GM19467 (cell line): ENCODE measurements around the gene MIPEP.

Source experiments
- ATAC-seq: cut with Tn5 transposase; IDR thresholded peaks from one replicate; pipeline ENCODE4 v1.9.1; 2021; ENCODE audit warnings: mild to moderate bottlenecking, moderate library complexity; ENCODE audit not compliant: unreplicated experiment

The MIPEP gene

GRCh38 chr13:23855360-23855759 is 33.8 kb downstream of the MIPEP start:
- ATAC-seq: no peak

DNA sequence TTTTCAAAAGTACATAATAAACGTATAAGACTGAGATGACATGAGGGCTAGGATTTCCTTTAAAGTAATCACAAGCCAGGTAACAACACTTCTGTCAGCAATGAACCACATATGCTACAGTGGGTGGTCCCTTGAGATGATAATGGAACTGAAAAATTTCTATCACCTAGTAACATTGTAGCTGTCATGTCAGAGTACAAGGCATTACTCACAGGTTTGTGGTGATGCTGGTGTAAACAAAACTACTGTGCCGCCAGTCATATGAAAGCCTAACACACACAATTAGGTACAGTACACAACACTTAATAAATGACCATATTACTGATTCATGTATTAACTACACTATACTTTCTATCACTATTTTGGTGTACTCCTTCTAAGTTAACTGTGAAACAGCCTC is 36.8 kb downstream of the MIPEP start:
- ATAC-seq: no peak

- ATAC-seq: no peak
Measured at GRCh38 chr13:23851106-23851505, 38.1 kb downstream of the MIPEP start.

GRCh38 chr13:23850134-23850533 is 39.1 kb downstream of the MIPEP start:
- ATAC-seq: no peak

GRCh38 chr13:23849670-23850069 is 39.5 kb downstream of the MIPEP start:
- ATAC-seq: no peak

- ATAC-seq: no peak
Measured at GRCh38 chr13:23848646-23849141, 40.5 kb downstream of the MIPEP start.

DNA sequence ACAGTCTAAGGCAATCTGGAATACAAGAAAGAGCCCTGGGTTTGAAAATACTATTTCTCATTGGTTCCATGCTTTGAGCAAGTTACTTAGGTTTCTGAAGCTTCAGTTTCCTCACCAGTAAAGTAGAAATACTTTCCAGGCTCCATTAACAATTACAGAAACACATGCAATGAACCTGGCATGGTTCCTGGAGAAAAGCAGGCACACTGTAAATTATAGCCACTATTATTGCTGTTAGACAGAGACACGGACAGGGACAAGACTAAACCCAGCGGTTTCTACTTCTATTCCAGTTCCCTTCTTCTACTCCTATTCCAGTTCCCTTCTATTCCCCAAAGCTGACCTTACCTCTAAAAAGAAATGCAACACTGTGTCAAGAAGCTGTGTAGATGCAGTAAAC is 41.2 kb downstream of the MIPEP start:
- ATAC-seq: no peak

DNA sequence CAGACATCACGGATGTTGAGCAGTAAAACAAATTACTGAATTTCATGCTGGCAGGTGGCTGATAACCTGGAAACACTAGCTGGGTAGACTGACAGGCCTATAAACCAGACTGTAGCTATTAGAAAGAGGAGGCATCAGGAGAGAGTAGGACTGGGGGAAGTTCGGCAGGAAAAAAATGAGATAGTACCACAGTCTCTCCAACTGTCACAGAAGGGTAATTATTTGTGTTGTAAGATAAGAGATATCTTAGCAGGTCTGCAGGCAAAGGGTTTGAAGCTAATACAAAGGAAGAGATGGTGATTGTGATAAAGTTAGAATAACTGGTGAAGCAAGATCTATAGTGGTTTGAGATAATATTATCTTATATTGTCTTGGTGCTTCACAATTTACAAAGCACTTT is 41.7 kb downstream of the MIPEP start:
- ATAC-seq: no peak

- no peak for ATAC-seq
Measured at GRCh38 chr13:23845105-23845725, 44.0 kb downstream of the MIPEP start.

DNA sequence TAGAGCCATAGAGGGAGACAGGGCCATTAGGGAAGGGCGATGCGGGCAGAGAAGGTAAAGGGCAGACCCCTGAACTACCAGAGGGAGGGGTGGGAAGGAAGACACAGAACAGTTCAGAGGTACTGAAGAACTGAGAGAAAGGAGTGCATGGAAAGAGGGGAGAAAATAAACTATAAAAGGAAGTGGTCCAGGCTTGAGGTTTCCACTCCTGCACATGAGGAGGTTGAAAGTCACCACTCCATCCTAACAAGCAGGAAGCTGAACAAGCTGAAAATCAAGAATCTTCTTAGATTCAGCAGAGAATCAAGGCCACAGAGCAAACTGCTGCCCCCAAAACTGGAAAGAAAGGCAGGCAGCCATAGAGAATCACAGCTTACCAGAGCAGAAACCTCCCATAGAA is 45.1 kb downstream of the MIPEP start:
- ATAC-seq: no peak

- no peak for ATAC-seq
Measured at GRCh38 chr13:23843436-23843835, 45.8 kb downstream of the MIPEP start.

GRCh38 chr13:23842406-23842805 is 46.8 kb downstream of the MIPEP start:
- no peak for ATAC-seq

- ATAC-seq: no peak
Measured at GRCh38 chr13:23833733-23834611, 55.2 kb downstream of the MIPEP start.

GRCh38 chr13:23828866-23829265 is 60.3 kb downstream of the MIPEP start:
- ATAC-seq: no peak

DNA sequence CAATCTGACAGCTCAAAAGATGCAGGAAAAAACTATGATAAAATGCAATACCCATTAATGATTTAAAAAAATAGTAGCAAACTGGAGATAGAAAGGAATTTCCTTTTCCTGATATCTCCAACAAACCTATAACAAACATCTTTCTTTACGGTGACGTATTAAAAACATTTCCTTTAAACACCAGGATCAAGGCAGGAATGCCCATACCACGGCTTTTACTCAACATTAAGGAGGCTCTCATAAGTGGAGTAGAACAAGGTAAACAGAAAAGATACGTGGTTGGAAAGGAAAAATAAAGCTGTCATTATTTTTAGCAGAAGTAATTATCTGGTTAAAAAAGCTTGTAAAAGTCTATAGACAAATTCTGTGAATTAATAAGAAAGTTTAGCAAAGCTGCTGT is 61.1 kb downstream of the MIPEP start:
- ATAC-seq: no peak

- ATAC-seq: no peak
Measured at GRCh38 chr13:23825179-23825578, 64.0 kb downstream of the MIPEP start.

- no peak for ATAC-seq
Measured at GRCh38 chr13:23824371-23824770, 64.8 kb downstream of the MIPEP start.

DNA sequence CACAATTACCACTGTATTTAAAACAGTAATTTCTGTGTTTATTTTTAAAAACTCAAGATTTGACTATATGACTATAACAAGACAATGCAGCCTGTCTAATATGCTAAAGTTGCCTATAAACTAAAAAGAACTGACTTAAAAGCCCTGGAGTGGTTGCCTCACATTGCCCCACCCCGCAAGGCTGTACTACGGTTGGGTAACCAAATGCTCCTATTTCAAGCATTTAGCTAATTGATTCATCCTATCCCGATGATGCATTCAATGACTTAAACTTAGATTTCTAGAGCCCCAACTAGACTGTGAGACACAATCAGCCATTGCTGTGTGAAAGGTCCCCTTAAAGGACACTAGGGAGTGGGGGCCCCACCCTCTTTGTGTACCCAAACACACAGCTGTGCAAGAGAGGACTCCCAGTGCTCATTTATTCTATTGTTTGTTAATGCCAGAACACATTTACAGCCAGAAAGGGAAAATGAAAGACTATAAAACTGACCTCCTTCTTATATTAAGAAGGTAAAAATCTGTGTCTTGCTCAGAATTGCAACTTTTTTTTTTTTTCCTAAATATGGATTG is 66.9 kb downstream of the MIPEP start:
- ATAC-seq: no peak

DNA sequence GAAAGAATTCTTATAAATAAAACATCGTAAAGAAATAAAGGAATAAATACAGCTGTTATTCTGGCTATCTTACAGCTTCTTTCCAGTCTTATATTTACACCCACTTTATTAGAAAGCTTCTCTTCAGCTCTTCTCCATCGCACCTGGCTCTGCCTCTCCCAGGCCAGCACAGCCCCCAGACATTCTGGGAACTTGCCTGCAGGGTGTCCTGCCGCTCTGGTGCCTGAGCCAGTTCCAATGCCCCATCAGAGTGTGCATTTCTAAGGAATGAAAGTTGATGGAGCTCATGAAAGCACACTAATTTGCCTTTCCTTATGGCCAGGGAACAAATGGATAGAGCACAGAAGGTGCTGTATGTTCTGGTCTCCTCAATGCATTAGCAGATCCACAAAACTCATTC is 68.7 kb downstream of the MIPEP start:
- ATAC-seq: no peak

GRCh38 chr13:23817830-23818229 is 71.4 kb downstream of the MIPEP start:
- no peak for ATAC-seq

- ATAC-seq: no peak
Measured at GRCh38 chr13:23817136-23817535, 72.1 kb downstream of the MIPEP start.

GRCh38 chr13:23813635-23814034 is 75.6 kb downstream of the MIPEP start:
- no peak for ATAC-seq
